Cardiac fibroblast (primary cell): ENCODE data around the gene MAD1L1.

Experiments
- DNase-seq, 2 donors: peaks; one replicate each; pipeline versions ENCODE4 v3.0.0 to v3.0.0-alpha.2; 2010; ENCODE audit warnings: low read depth in 2 of 2
- H3K4me3 ChIP-seq, 2 donors: replicated peaks in 1 of 2; 1 replicate in 1 of 2; 2 replicates in 1 of 2; pipeline ENCODE4 v1.5.1; 2011; ENCODE audit warnings: low read depth in 2 of 2, low read length in 2 of 2, mild to moderate bottlenecking in 2 of 2, moderate library complexity in 1 of 2
- TF ChIP-seq, protein P1 (sequence below): IDR thresholded peaks from one replicate; pipeline ENCODE4 v1.5.1; 2011; ENCODE audit warnings: low read depth, mild to moderate bottlenecking, low read length, inconsistent platforms

MAD1L1 gene

DNA sequence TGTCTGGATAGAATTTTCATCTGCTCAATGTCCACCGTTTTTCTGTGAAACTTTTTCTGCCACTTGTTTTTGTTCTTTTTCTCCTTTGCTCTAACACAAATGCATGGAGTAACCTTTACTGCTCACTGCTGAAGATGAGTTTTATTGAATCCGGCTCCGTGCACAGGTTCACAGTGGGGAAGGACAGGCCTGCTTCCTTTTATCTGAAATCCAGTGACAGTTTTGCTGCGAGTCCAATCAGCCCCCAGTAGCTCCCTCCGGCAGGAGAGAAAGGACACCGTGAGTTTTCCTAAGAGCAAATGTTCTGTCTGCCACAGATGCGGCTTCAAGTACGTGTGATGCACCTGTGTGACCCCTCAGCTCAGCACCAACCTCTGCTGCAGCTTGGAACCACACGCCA is 246.8 kb downstream of the MAD1L1 start:
- H3K4me3 ChIP-seq, result no peak overlapping the region
- DNase-seq, result no peak
- TF ChIP-seq, protein P1, sequence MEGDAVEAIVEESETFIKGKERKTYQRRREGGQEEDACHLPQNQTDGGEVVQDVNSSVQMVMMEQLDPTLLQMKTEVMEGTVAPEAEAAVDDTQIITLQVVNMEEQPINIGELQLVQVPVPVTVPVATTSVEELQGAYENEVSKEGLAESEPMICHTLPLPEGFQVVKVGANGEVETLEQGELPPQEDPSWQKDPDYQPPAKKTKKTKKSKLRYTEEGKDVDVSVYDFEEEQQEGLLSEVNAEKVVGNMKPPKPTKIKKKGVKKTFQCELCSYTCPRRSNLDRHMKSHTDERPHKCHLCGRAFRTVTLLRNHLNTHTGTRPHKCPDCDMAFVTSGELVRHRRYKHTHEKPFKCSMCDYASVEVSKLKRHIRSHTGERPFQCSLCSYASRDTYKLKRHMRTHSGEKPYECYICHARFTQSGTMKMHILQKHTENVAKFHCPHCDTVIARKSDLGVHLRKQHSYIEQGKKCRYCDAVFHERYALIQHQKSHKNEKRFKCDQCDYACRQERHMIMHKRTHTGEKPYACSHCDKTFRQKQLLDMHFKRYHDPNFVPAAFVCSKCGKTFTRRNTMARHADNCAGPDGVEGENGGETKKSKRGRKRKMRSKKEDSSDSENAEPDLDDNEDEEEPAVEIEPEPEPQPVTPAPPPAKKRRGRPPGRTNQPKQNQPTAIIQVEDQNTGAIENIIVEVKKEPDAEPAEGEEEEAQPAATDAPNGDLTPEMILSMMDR, result no peak

- TF ChIP-seq, protein P1, result no peak
- no peak overlapping the region for H3K4me3 ChIP-seq
- no peak for DNase-seq
These were observed 247.7 kb downstream of the MAD1L1 start for GRCh38 chr7:1985042-1985441.

- TF ChIP-seq, protein P1, result no peak
- no peak for DNase-seq
- H3K4me3 ChIP-seq, result no peak overlapping the region
These were observed 250.9 kb downstream of the MAD1L1 start for GRCh38 chr7:1981878-1982230.

- no peak for DNase-seq
- no peak overlapping the region for H3K4me3 ChIP-seq
- TF ChIP-seq, protein P1, result no peak
These were observed 251.4 kb downstream of the MAD1L1 start for GRCh38 chr7:1981201-1981877.

DNA sequence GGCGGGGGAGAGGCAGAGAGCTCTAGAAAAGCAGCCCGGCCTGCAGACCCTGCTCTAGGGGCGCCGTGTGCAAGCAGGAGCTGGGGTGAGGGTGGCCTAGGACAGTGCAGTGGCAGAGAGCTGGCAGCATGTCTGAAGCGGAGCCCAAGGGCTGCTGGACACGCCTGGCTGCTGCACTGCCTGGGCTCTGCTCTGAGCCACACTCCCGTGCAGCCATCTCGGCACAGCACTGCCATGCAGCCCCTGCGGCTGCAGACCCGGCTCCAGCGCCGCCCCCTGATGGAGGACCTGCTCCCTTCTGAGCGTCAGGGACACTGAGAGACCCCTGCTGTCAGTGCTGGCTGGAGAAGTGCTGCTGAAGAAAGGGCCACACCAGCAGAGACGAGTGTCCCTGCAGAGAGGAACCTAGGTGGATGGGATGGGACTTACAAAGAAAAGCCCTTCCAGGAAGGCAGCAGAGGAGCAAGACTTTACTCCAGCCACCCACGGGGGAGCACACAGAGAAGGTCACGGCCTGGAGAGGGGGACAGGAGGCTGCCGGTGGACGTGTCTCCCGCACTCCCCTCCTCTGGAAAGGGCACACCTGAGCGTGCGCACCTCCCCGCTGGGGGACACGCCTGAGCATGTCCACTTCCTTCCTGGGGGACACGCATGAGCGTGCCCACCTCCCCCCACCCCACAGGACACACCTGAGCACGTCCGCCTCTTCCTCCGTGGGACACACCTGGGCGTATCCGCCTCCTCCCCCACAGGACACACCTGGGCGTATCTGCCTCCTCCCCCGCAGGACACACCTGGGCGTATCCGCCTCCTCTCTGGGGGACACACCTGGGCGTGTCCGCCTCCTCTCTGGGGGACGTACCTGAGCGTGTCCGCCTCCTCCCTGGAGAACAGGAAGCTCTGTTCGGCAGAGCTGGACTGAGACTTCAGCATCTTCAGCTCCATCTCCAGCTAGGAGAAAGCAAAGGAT is 252.9 kb downstream of the MAD1L1 start:
- no peak for DNase-seq
- TF ChIP-seq, protein P1, result no peak
- H3K4me3 ChIP-seq, result no peak overlapping the region

DNA sequence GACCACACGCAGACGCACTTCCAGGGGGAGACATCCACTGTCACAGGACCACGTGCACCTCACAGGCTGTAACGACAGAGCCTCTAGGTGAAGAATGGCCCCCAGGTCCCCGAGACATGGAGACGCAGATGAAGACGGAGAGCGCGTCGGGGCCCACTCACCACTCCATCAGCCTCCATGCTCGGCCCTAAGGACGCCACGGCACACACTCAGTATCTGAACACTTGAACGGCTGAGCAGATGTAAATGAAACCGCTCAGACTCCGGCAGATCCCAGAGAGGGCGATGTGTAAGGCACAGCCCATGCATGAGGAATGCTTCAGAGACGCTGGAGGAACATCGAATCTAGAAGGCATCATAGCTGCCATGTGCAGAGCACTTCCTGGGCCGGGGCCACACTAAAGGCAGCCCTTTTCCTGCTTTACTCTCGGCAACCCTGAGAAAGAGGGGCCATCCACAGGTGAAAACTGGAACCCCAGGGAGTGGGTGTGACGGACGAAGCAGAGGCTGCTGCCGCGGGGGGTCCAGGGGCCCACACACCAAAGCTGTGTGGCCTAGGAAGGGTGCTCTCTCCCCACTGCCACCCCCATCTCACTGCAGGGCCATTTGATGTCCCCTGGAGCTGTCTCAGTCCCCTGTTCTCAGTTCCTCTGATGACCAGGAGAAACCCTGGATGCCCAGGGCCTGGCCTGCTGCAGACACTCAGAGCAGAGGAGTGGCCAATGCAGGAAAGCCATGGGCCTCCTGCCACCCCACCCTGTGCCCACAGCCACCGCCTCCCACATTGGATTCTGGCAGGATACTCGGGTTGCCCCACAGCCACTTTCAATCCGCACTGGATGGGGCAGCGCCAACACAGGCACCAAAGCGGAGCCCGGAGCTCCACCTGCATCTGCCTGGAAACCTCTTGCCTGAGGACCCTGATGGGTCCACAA is 253.8 kb downstream of the MAD1L1 start:
- no peak overlapping the region for H3K4me3 ChIP-seq
- TF ChIP-seq, protein P1, result no peak
- DNase-seq, result no peak
